ENCODE measurements around the gene PARD3.

PARD3 gene

DNA sequence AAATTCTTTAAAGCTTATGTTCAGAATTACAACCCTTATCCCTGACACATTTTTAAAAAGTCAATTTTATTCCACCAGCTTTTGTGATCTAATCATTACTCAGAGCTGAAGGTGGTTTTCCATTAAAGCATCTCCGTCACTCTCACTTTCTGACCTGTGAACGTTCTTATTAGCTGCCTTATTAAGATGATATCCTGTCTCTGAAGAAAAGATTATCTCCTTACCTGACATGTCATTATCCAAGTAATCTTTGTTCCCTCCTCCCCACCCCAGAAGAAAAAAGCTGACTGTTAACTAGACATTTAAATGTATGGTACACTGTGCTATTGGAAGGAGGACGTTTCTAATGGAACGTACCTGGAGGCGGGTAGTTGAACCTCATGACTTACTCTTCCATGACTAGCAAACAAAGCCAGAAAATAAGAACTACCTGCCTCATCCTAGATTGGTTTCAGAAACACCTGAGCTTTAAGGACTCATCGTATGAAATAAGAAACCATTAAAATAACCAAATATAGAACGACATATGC, 708.7 kb downstream of the PARD3 start:
- no peak for DNase-seq (ENCODE audit: low read depth in 2 of 2)

DNA sequence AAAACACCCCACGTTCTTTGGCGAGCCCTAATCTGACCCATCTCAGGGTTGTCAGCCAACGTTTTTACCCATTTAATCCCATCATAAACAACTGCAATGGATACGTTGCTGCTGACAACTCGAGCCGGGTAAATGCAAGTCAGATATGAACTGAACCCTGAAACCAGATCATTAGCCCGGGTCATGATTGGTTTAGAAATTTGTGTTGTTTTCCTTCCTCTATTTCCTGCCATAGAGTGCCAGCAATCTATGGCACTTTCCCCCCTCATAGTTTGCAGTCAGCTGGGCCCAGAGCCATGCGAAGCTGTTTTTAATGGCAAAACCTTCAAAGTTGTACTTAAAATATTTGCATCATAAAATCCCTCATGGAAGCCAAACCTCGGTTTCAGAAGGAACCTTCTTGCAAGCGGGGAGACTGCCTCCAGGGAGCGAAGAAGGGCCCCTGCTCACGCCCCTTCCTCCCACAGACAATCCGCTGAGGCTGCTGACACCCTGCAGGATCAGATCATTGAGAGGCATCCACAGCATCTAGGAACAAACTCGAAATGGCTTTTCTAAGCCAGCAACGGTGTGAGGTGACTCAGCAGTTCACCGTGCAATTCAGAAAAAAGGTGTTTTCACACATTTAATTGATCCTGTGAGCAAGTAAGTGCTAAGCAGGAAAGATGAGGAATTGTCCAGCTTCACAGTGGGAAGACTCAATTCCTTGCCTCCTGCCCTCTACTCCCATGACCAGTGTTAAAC, 710.1 kb downstream of the PARD3 start:
- no peak for DNase-seq (ENCODE audit: low read depth in 2 of 2)

DNA sequence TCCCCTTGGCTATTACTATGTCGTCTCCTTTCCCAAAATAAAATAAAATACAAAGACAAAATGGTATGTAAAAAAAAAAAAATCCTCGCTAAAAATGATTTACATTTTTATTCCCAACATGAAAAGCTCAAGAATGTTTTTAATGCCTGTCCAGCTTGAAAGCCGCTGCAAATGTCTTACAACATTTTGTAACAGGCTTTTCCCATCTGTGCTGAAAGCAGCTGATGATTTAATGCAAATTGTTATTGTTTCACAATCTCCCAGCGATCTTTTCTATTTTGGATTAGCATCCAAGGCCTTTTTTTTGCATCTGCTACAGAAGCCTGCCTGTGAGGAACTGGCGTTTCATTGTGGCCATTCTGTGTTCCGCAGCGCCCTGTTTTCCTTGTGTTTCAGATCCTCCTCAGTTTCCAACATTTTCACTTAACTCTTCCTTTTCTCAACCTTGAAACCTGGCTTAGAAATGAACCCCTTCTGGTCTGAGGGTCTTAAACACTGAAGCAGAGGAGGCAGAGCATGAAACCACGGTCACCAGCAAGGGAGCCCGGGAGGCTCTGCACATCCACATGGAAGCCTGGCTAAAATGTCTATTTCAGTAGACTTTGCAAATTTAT, 712.1 kb downstream of the PARD3 start:
- DNase-seq (ENCODE audit: low read depth in 2 of 2), result no peak

DNA sequence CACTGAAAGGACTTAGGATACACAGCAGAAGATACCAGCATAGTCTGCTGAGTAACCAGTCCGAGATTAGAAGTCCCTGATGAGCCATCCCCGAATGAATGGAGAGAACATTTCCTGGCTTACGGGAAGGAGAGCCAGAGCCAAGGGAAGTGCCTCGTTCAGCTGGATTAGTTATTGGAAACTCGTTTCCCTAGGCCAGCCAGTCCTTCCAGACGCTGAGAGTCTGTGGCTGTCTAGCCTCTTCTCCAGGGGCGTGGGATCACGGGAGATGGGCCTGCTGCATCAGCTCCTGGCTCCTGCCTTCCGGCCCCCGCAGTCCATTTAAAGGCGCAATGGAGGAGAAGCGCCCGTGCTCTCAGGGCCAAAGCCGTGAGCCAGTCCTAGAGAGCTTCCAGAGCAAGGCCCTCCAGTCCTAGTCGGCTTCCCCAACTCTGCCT, 712.8 kb downstream of the PARD3 start:
- no peak for DNase-seq (ENCODE audit: low read depth in 2 of 2)

DNA sequence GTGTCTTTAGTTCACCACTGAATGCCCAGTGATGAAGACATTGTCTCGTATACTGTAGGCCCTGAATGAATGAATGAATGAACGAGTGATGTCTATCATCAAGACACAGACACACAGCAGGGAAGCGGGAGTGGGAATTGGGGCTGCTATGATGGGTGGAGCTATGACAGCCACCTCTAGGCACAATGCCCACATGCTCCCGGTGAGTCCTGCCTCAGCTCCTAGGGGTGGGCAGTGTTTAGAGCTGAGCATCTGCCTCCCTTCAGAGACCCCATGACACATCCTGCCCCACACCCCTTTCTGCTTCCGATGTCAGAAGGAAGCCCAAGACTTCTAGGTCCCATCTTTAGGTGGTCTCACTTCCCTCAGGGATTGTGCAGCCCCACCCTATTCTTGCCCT, 714.1 kb downstream of the PARD3 start:
- DNase-seq (ENCODE audit: low read depth in 2 of 2), result no peak

DNA sequence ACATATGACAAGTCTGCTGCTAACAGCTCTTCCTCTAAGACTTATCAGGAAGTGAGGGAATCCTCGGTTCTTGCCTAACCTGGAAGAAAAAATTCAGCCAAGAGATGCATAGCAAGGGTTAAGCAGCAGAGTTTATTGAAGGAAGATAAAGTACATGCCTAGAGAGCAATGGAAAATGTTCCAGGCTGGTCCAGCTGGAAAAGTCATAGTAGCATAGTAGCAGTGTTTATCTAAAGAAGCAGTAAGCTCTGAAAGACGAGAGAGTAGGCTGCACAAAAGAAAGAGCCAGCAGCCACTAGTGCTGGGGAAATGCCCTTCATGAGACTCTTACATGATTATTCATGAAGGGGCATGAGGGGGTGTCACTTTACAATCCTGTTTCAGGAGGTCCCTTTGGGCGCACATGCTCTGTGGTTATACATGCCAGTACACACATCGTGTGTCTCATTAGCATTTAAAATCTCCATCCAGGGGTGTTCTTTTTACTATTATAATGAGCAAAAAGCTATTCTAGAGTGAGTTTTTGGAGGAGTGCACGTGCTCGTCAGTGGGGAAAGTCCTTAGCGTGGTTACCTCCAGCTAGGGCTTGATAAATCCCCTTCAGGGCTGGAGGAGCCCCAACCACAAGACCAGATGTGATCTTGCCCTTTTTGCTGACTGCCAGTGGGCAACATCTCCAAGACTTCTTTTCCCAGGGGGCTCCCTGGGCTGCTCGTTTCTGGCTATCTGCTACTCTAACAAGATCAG, 716.1 kb downstream of the PARD3 start:
- no peak for DNase-seq (ENCODE audit: low read depth in 2 of 2)

DNA sequence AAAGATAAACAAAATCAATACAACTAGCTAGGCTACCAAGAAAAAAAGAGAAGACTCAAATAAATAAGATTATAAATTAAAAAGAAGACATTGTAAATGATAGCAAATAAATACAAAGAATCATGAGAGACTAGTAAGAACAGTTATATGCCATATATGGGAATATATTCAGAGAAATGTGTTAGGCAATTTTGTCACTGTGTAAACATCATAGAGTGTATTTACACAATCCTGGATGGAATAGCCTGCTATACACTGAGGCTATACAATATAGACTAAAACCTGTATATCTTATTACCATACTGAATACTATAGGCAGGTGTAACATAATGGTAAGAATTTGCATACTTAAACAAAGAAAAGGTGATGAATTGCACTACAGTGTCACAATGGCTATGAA, 717.4 kb downstream of the PARD3 start:
- DNase-seq (ENCODE audit: low read depth in 2 of 2), result no peak

DNA sequence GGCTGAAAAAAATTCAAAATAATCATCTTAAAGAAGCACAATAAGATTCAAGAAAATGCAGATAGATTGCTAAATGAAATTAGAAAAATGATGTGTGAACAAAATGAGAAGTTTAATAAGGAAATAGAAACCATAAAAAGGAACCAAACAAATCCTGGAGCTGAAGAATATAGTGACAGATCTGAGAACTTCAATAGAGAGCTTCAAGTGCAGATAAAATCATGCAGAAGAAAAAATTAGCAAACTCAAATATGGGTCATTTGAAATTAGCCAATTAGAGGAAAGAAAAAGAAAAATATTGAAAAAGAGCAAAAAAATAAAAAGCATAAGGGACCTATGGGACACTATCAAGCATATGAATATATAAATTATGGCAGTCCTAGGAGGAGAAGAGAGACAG, 720.1 kb downstream of the PARD3 start:
- no peak for DNase-seq (ENCODE audit: low read depth in 2 of 2)

DNA sequence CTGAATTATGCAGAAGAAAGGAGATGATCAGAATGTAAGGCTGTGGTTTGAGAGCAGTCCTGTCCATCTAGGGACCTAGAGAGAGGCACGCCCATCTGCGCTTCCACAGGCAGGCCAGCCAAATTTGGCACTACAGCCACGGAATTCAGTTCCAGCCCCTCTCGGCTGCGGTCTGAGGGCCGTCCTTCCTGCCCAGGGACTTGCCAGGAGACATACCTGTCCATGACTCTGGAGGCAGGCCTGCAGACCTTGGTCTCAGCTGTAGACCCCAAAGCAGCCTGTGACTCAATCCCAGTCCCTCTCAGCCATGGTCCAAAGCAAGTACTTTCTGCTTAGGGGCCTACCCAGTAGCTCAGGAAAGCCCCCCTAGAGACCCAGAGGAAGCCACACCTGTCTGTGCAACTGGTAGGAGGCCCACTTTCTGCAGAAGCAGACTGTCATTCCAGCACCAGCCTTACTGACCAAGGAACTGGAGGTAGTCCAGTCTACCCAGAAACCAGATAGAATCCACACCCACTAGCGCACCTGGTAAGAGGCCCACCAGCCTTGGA, 720.9 kb downstream of the PARD3 start:
- no peak for DNase-seq (ENCODE audit: low read depth in 2 of 2)

DNA sequence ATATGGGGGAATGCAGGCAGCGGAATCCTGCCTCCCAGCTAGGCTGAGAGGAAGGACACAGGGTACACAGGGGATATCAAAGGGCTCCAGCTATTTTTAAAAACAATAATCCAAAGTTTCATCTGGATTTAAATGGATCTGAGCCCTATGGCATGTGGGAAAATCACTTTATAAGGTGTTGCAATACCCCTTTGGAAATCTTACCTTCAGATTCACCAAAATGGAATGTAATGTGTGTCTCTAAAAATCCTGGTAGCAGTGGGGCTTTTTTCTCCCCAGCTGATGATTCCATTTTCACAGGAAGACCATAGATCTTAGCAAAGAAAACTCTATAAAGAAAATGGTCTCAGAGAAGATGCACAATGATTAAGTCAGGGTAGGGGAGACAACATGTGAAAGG, 722.2 kb downstream of the PARD3 start:
- DNase-seq (ENCODE audit: low read depth in 2 of 2), result no peak

DNA sequence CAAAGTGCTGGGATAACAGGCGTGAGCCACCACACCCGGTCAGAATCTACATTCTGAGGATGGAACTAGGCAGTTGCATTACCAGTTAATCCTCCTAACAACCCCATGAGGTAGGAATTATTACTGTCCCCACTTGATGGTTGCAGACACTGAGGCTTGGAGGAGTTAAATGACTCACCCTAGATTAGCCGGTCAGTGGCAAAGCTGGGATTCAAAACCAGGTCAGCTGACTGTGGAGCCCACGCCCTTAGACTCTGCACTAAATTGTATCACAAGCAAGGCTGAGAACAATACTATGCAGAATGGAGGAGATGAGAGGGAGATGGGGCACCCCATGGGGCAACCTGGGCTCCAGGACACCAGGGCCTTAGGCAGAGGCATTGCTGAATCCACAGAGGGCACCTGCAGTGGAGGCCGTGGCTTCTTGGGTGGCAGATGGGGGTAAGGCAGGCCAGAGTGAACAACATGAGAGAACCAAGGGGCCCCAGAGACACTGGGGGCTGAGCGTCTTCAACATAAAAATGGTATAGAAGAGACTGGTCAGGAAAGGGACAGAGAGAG, 723.4 kb downstream of the PARD3 start:
- DNase-seq (ENCODE audit: low read depth in 2 of 2), result no peak

DNA sequence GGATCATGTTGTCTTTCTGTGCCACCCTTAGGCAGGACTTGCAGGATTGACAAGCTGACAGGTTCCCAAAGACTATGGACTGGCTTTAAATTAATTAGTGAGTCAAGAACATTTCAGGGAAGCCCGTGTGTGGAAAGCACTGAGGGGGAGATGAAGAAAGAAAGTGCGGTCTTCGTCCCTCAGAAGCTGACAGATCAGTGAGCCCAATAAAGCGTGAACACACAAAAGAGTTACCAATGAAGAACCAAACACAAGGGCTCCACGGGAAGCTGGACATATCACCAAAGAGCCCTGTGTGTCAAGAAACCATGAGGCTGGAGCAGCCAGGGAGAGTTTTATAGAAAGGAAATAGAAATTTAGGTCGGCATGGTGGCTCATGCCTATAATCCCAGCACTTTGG, 725.8 kb downstream of the PARD3 start:
- DNase-seq (ENCODE audit: low read depth in 2 of 2), result no peak

DNA sequence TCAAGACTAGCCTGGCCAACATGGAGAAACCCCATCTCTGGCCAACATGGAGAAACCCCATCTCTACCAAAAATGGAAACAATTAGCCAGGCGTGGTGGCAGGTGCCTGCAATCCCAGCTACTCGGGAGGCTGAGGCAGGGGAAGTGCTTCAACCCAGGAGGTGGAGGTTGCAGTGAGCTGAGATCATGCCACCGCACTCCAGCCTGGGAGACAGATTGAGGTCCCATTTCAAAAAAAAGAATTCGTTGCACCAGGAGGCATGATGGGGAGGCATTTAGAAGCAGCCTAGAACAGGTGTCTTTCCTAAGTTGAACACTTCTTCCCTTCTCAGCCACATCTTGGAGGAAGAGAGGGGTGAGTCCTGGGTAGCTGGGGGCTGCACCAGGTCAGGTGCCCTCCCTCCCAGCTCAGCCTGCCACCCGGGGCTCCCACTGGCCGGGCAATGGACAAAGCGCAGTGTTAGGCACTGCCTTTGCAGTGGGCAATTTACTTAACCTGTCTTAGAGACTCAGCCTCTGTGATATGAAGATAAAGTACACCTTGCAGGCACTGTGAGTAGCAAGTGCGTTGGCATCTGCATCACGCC, 726.8 kb downstream of the PARD3 start:
- no peak for DNase-seq (ENCODE audit: low read depth in 2 of 2)

DNA sequence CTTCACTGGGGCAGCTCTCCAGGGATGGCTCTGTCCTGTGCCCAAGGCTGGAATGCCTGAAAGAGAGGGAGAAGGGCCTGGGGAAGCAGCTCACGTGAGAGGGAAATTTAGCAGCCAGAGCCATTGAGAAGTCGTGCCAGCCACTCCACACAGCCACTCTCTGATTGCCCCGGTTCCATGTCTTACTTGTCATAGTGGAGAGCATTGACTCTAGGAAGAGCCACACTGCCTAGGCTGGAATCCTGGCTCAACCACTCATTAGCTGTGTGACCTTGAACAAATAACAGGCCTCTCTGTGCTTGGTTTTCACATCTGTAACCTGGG, 728.0 kb downstream of the PARD3 start:
- DNase-seq (ENCODE audit: low read depth in 2 of 2), result no peak

DNA sequence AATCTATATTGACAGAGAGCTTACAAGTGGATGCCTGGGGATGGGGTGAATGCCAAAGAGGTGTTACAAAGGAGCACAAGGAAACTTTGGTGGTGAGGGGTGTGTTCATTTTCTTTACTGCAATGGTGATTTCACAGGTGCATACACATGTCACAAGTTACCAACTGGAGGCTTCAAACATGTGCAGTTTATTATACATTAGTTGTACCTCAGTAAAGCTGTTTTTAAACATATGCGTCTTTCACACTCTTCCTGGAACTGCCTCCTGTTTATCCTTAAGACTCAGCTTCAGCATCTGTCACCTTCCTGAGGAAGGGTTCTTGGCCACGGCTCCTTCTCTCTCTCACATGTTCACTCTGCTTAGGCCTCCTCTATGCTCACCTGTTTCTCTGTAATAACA, 731.5 kb downstream of the PARD3 start:
- no peak for DNase-seq (ENCODE audit: low read depth in 2 of 2)

DNA sequence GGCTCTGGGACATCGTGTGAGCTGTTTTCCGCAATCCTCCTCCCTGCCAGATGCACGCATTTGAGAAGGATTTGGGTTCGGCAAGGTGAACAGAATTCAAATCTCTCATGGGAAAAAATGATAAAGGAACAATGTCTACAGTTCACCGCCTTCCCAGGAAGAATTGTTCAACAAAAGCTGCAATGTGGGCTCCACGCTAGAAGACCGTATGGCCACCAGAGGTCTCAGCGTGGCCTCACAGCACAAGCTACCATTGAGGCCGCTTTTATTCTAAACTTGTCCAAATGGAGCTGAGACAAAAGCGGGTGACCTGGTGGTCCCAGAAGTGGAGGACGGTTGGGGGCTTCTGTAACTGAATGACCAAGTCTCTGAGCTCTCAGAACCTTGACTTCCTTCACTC, 733.1 kb downstream of the PARD3 start:
- DNase-seq (ENCODE audit: low read depth in 2 of 2), result no peak

DNA sequence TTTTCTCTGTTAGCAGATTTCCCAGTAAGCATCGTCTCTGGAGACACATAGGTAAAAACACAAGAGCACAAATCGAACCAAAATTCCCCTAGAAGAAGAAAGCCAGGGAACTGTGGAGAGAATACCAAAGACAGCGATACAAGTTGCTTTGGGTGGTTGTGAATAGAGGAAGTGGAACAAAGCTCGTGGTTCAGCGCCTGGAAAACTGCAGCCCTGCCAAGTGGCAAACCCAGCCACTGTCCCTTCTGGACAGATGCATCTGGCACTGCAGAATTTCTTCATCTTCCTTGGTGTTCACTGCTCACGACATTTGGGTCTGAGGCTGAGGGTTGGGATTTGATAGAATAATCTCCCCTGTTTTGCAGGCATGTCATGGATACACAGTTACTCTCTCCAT, 733.8 kb downstream of the PARD3 start:
- DNase-seq (ENCODE audit: low read depth in 2 of 2), result no peak

DNA sequence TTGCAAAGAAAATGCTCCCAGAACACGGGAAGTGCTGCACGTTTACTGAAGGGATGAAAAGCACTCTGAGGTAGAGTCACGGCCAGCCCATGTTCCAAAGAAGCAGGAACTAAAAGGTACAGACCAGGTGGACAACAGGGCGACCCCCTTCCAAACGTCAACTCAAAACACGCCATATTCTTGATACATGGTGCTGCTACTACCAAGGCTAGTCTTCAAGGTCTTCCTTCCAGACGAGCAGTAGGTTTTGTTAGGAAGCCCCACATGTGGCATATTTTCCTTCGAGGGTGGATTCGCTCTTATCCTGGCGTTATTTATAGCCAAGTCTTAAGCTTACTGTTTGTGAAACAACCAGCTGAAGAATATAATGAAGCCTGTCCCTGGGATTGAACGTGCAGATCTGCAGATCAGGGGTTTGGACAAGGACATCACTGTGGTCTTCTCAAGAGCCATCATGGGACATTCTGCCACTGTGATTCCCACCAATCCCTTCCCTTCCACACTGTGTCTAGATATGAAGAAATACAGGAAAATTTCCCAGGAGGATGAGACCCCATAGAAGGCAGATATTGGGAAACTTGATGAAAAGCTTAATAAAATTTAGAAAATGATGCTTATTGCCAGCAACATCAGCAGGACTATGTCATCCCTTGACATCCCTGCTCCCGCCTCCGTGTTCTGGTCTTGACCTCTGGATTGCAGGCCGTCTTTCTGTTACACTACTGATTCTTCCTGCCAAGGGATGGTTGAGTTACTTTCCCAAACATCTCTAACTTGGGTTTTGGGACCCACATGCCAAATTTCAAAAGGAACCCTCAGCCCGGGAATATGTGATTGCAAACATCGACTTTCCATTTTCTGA, 734.4 kb downstream of the PARD3 start:
- no peak for DNase-seq (ENCODE audit: low read depth in 2 of 2)

DNA sequence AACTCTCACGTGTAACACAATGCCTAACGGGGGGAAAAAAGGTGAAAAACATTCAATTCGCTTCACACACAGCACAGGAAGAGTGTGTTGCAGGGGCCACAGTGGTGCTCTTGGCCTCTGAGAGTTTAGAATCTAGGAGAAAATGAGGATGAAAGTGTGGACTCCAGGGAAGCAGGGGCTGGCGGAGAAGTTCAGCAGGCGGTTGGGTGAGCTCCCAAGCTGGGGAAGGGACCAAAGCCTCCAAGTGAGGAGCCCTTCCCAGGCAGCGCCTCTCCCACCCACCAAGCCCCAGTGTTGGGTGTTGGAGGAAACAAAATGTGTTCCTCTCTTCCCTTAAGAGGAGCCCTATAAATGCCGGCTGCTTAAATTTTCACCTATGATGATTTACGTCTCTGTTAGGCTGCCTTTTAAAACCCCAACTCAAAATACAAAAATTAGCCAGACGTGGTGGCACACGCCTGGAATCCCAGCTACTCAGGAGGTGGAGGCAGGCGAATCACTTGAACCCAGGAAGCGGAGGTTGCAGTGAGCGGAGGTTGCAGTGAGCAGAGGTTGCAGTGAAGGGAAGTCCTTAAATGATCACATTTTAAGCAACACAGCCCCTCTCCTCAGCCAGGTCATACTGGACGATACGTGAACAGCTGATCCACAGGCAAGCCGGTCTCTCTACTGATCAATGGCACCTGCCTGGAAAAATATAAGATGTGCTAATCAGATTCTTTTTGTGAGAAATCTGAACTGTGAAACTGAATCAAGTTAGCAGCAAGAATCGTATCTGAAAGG, 735.2 kb downstream of the PARD3 start:
- no peak for DNase-seq (ENCODE audit: low read depth in 2 of 2)

Measured in stimulated activated CD4-positive, alpha-beta T cell treated with anti-CD3 and anti-CD28 coated beads, Interleukin-1b, Interleukin-23, amount 100 ng/mL, for 1 hour (primary cell).